HEK293T (cell line): Measurements from ENCODE around the gene IKZF1.

Experiments used
- BHLHE40 ChIP-seq: fragments of 450-650 bp; IDR thresholded peaks from 2 replicates; pipeline ENCODE4 v1.6.1; 2016; ENCODE audit warnings: mild to moderate bottlenecking, moderate library complexity, borderline replicate concordance
- ELF4 ChIP-seq: fragments of 450-650 bp; IDR thresholded peaks from 2 replicates; pipeline ENCODE4 v1.6.1; 2017; ENCODE audit warnings: antibody characterized with exemption
- FOXA1 ChIP-seq: fragments of 450-650 bp; IDR thresholded peaks from 2 replicates; pipeline ENCODE4 v1.6.1; 2016; ENCODE audit warnings: mild to moderate bottlenecking
- FOXK2 ChIP-seq: fragments of 450-650 bp; IDR thresholded peaks from 2 replicates; pipeline ENCODE4 v1.6.1; 2016; ENCODE audit warnings: mild to moderate bottlenecking
- SP1 ChIP-seq: fragments of 450-650 bp; IDR thresholded peaks from 2 replicates; pipeline ENCODE4 v1.6.1; 2017
- TARDBP ChIP-seq: fragments of 450-650 bp; IDR thresholded peaks from 2 replicates; pipeline ENCODE4 v1.6.1; 2016

GRCh38 chr7:50304129-50304910, at the start of gene IKZF1:
- TF ChIP-seq TARDBP (no peak), BHLHE40 (no peak), FOXA1 (no peak), SP1 (no peak), ELF4 (no peak), FOXK2 (no peak)
